GM19467 (cell line): ENCODE results near the gene BCL6B.
"Not testable (repeated sequence)": the region's sequence is repeated elsewhere in the genome, so short reads cannot be mapped to it uniquely, and the experiment has no call there.

ENCODE experiments used
- ATAC-seq: cut with Tn5 transposase; IDR thresholded peaks from one replicate; pipeline ENCODE4 v1.9.1; 2021; ENCODE audit warnings: mild to moderate bottlenecking, moderate library complexity; ENCODE audit not compliant: unreplicated experiment

BCL6B gene

DNA sequence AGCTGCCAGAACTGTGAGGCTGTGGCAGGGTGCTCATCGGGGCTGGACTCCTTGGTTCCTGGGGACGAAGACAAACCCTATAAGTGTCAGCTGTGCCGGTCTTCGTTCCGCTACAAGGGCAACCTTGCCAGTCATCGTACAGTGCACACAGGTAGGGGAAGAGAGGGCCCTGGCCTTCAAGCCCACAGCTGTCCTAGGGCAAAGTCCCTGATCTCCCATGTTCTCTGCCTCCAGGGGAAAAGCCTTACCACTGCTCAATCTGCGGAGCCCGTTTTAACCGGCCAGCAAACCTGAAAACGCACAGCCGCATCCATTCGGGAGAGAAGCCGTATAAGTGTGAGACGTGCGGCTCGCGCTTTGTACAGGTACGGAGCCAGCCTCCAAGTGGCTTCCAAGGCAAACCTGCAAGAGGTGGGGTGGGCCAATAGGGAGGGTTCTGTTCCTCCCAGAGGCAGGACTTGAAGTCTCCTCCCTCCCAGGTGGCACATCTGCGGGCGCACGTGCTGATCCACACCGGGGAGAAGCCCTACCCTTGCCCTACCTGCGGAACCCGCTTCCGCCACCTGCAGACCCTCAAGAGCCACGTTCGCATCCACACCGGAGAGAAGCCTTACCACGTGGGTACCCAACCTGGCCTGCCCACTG lies 3.7 kb downstream of the BCL6B start:
- ATAC-seq, result no peak

DNA sequence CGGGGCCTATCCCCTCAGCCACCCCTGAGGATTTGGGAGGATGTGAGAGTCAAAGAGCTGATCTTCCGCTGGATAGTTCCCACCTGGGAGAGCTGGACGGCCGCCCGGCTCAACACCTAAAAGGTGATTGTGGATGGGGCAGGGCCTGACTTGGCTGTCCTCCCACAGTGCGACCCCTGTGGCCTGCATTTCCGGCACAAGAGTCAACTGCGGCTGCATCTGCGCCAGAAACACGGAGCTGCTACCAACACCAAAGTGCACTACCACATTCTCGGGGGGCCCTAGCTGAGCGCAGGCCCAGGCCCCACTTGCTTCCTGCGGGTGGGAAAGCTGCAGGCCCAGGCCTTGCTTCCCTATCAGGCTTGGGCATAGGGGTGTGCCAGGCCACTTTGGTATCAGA lies 4.5 kb downstream of the BCL6B start:
- no peak for ATAC-seq

DNA sequence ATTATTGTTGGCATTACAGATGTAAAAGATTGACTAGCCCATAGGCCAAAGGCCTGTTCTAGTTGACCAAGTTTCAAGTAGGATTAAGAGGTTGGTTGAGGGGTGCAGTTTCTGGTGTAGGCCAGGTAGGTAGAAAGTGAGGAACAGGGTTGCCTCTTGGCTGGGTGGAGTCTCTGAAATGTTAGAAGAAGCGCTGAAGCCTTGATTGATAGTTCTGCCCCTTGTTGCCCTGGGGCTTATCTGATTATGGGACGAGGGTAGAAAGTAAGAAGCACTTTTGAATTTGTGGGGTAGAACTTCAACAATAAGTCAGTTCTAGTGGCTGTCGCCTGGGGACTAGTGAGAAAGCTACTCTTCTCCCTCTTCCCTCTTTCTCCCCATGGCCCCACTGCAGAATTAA lies 6.2 kb downstream of the BCL6B start:
- no peak for ATAC-seq

DNA sequence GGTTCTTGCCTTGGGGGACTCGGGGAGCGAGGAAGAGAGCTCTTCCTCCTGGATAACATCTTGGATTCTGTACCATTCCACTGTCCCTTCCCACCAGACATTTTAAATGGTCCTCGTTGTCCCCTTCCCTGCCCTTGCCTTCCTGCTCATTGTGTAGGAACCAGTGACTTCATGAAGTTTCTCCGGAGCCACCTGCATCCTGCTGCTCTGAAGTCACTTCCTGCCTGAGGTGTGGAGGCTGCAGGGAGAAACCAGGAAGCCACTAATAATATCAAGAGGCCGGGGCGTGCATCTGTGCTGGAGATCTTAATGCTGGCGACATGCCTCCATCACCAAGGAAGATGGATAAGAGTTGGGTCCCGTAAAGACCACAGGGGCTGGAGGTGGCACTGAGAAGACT lies 6.8 kb downstream of the BCL6B start:
- no peak for ATAC-seq

DNA sequence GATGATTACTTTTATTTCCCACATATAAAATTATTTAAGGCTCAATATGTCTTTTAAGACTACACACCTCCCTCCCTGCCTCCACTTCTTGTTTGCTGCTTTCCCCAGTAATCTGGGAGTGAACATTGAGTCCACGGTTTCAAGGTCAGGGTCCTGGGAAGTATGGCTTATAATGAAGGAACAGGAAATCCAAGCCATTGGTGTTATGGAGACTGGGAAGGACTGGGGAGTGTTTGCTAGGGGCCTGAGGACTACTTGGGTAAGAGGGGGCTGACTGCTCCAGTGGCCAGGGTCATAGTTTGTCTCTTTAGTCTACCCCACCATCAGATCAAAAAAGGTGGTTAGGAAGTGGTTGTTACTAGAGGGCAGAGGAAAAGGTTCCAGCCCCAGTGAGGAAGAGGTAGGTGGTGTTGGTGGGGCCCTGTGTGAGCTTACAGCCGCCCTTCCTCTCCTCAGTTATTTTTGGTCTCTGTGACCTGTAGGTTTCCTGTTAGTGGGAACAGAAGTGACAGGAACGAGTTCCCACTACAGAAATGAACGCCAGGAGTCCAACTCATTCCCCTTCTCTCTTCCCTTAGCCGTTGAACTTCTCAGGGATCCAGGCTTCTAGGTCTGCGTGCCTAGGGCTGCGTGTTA lies 12.2 kb downstream of the BCL6B start:
- ATAC-seq, result no peak

DNA sequence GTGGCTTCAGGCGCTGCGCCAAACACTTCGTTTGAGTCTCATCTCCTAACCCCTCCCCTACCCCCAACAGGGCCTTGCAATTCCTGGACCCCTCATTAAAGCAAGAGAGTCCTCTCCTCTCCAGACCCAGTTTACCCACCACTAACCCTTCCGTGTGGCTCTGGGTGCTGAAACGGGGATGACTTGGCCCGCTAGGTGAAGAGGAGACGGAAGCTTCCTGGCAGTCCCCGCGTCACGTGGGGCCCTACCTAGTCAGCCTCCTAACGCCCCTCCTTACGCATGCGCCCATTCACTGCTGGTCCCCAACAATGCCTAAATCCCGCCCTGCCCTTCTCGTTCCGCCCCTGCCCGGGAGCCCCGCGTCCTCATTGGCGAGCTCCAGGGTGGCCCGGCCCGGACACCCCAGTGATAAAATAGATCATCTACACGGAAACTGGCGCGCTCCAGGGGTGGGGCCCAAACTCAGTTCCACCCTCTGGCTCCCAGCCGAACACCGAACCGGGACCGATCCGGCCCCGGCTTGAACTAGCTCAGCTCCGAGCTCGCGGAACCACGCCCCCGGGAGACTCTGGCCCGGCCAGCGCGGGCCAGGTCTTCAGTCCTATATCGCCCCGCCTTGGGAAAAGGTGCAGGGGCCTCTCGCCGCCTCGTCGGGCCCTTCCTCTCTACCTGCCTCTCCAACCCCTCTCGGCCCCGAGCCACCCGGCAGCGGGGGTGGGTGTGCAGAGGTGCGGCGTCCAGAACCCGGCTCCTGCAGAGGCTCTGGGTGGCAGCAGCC lies 12.9 kb downstream of the BCL6B start, which contains the start of gene SLC16A13:
TSS of gene SLC16A13 (plus strand) at position 425 of the 778 bp plus-strand sequence. CDS start 368 bp downstream, outside the sequence.
- peak; percentile 86 for ATAC-seq

DNA sequence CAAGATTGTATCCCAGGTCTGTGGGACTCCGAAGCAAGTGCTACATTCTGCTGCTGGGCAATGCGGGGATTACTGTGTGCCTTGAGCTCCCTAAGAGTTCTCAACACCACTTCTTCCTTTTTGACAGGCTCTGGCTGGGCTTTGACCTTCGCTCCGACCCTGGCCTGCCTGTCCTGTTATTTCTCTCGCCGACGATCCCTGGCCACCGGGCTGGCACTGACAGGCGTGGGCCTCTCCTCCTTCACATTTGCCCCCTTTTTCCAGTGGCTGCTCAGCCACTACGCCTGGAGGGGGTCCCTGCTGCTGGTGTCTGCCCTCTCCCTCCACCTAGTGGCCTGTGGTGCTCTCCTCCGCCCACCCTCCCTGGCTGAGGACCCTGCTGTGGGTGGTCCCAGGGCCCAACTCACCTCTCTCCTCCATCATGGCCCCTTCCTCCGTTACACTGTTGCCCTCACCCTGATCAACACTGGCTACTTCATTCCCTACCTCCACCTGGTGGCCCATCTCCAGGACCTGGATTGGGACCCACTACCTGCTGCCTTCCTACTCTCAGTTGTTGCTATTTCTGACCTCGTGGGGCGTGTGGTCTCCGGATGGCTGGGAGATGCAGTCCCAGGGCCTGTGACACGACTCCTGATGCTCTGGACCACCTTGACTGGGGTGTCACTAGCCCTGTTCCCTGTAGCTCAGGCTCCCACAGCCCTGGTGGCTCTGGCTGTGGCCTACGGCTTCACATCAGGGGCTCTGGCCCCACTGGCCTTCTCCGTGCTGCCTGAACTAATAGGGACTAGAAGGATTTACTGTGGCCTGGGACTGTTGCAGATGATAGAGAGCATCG lies 15.4 kb downstream of the BCL6B start:
- no peak for ATAC-seq

DNA sequence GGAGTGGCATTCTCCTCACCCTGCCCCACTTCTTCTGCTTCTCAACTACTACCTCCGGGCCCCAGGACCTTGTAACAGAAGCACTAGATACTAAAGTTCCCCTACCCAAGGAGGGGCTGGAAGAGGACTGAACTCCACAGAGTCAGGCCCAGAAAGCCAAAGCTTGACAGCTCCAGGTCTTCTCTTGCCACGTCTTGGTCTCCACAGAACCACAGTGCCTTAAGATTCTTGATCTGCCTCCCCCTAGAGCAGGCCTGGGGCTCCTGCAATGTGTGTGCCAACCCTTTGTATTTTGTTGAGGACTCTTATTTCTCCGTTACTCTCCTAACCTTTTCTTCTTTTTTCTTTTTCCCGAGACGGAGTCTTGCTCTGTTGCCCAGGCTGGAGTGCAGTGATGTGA lies 17.0 kb downstream of the BCL6B start:
- ATAC-seq, result no peak

DNA sequence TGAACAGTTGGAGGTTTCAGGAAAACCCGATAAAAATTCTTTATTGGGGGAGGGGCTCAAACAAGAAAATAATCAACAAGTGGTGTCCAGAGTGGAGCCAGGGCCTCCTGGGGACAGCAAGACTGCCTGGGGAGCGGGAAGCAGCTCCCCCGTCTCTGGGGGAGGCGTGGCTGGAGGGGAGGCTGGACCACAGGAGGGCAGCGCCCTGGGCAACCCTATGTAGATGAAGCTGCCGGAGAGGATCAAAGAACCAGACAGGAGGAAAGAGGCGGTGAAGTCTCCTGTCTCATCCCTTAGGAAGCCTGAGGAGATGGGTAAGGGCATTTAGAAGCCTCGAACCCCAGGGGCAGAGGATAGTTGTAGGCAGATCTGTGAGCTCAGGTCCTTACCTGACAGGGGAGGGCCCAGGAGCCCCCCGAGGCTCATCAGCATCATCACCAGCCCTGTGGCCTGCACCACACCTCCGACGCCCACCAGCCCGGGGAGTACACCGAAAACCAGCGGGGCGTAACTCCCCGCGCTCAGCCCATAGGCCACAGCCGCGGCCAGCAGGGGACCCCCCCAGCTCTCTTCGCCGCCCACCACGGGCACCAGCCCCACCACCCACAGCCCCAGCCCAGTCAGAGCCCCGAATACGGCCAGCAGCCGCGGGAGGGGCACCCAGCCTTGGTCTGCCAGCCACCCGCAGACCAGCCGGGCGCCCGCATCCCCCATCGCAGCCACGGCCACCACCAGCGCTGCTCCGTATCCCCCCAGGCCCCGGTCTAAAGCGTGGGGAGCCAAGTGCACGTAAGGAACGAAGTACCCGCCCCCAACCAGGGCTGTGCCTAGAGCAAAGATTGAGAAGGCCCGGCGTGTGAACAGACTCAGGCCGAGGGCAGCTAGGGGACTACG lies 19.0 kb downstream of the BCL6B start:
- ATAC-seq, result no peak

DNA sequence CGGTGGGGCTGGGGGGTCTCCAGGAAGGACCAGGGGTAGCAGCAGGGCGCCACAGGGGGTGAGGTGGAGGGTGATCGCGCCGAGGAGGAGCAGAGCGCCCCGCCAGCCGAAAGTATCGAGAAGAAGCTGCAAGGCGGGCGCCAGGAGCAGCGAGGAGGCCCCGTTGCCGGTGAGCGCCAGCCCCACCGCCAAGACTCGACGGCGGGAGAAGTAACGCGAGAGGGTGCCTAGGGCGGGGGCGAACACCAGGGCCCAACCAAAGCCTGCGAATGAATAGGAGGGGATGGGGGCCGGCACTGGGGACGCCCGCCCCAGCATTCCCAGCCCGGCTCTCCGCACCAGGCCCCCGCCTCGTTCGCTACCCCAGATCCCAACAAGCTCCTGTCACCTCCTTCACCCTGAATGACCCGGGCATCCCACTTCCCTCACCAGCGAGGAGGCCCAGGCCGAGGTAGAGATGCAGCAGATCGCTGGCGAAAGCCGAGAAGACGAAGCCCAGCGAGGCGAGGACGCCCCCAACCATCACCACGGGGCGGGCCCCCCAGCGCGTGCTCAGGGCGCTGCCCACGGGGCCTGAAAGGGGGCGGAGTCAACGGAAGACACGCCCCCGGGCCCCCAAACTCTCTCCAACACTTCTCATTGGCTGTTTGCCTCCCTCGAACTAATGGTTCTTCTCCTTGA lies 19.8 kb downstream of the BCL6B start:
- ATAC-seq, result no peak

DNA sequence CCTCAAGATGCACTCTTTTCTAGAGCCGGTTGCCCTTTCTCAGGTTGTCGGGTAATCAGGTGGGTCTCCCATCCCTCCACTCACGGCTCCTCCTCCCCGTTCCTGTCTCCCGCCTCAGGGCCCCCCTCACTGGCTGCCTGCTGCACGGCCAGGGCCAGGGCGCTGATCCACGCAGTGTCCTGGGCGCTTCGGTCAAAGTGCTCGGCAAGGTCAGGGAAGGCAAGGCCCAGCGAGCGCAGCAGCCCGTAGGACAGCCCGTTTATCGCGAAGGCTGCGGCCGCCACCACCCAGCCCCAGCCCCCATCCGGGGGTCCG lies 20.3 kb downstream of the BCL6B start:
- no peak for ATAC-seq

DNA sequence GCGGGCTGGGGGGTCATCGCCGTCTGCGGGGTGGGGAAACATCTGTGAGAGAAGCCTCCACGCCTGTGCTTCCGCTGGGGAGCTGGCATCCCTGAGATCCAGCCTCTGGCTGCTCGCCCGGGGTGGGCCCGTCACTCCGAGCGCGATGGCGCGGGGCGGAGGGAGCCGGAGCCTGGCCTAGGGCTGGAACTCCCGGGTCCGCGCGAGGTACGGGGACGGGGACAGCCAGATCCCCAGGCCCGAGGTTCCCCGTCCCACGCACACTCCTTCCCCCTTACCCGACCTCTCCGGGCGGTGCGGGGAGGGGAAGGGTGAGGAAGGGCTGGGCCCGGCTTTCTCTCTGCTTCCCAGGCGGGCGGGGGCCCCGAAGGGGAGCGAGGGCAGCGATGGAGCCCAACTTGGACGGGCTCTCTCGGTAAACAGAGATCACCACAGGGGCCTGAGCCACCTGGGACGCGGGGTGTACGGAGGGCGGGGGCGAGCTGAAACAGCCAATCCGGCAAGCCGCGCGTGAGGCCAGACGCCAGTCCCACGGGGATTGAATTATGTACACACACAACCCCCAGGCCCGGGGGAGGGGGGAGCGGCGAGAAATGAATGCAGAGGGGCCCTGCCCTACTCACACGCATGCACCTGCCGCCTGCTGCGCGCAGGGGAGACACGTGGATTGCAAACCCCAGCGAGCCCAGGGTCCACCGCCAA lies 20.8 kb downstream of the BCL6B start, which contains the start of gene SLC16A11:
TSS of gene SLC16A11 (minus strand) at position 596 of the 702 bp plus-strand sequence. CDS start at position 17, 579 bp downstream.
- no peak for ATAC-seq

DNA sequence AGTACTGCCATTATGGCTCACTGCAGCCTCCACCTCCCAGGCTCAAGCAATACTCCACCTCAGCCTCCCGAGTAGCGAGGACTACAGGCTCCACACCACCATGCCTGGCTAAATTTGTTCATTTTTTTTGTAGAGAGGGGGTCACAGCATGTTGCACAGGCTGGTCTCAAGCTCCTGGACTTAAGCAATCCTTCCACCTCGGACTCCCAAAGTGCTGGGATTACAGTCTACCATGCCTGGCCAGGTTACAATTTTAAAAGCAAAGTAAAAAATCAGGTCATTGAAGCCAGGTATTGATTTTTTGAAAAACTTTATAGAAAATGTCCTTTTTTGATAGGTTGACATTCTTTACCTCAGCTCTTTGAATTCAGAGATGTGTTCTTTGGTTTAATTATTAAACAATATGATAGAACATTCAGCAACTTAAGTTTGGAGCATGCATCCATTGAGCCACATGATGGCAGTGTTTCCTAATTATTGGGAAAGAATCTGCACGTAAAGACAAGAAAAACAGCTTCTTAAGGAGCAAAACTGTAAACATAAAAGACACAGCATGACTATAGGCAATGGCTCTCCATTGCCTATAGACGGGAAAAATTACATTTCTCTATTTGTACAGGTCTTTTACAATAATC lies 22.8 kb downstream of the BCL6B start:
- ATAC-seq, result no peak

DNA sequence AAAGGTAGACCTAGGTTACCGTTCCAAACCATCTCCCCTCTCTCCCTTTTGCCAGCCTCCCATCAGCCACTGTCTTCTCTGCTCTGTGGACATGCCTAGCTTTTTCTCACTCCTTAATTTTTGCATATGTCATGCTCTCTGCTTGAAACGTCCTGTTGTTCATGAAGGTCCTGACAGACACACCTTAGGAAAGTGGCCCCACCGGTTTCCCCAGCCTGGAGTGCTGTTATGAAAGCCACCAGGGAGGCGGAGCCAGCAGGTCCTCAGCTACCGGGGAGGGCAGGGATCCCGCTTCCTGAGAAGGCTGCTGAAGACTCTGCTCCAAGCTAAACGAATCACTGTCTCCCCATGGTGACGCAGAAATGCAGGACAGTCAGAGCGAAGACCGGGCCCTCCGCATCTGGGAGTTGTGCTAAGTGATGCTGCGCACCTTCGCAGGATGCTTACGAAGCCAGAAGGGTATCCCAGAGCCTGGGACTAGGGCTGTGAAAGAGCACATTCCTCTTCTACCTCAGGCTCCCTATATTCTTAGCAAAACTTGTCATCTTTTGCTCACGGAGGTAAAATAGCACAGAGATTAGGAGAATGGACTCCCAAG lies 23.4 kb downstream of the BCL6B start:
- ATAC-seq, result no peak

DNA sequence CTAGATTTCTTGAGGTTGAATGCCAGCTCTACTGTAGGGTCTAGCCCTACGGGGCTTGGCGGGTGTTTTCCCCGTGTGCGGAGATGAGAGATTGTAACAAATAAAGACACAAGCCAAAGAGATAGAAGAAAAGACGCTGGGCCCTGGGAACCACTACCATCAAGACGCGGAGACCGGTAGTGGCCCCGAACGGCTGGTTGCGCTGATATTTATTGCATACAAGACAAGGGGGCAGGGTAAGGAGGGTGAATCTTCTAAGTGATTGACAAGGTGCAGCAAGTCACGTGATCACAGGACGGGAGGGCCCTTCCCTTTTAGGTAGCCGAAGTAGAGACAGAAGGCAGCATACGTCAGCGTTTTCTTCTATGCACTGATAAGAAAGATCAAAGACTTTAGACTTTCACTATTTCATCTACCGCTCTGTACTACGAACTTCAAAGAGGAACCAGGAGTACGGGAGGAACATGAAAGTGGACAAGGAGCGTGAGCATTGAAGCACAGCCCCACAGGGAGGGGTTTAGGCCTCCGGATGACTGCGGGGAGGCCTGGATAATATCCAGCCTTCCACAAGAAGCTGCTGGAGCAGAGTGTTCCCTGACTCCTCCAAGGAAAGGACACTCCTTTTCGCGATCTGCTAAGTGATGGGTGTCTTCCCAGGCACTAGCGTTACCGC lies 24.0 kb downstream of the BCL6B start:
- ATAC-seq, result not testable (repeated sequence)

DNA sequence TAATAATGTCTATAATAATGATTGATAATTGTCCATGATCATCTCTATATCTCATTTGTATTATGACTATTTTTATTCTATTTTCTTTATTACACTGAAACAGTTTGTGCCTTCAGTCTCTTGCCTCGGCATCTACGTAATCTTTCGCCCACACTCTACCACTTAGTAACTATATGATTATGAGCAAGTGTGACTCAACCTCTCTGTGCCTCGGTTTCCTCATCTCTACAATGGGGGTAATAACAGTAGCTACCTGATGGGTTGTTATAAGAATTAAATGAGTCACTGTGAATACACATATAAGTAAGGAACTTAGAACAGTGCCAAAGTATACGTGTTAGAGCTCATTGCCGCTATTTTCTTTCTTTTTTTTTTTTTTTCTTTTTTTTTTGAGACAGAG lies 24.7 kb downstream of the BCL6B start:
- ATAC-seq, result no peak

DNA sequence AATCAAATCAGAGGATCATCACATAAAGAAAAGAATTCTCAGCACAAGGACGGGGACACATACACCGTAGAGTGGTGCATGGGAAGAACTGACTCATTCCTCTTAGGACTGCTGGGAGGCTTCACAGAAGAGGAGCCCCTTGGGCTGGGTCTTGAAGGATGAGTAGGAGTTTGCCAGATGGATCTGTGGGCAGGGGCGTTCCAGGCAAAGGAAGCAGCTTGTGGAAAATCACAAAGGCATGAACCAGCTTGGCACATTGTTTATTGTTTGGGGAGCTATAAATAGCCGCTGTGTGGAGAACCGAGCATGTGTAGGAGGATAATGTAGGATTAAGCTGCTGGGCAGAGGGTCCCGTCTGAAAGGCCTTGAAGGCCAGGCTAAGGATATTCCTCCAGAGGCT lies 26.1 kb downstream of the BCL6B start:
- no peak for ATAC-seq

DNA sequence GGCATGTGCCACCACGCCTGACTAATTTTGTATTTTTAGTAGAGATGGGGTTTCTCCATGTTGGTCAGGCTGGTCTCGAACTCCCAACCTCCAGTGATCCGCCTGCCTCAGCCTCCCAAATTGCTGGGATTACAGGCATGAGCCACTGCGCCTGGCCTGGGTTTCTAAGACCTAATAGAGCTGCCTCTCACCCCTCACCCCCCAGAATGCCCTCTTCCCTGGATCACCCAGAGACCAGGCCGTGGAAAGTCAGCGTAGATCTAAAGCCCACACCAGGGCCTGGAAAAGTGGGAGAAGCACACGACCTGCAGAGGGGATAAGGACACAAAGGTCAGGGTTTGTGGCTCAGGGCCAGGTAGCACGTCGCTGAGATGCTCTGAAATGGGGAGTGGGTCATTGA lies 27.7 kb downstream of the BCL6B start:
- not testable (repeated sequence) for ATAC-seq
